GM19351 (cell line): ENCODE data around the gene DNMBP.
"Not testable (repeated sequence)": the region's sequence is repeated elsewhere in the genome, so short reads cannot be mapped to it uniquely, and the experiment has no call there.

ENCODE experiments used
- ATAC-seq: cut with Tn5 transposase; IDR thresholded peaks from one replicate; pipeline ENCODE4 v1.9.1; 2021; ENCODE audit warnings: mild to moderate bottlenecking, moderate library complexity; ENCODE audit not compliant: unreplicated experiment

Gene DNMBP

GRCh38 chr10:99920486-99920885 lies 89.3 kb downstream of the DNMBP start:
- ATAC-seq = no peak

GRCh38 chr10:99917963-99918825 lies 91.6 kb downstream of the DNMBP start:
- ATAC-seq = no peak

GRCh38 chr10:99916776-99917175 lies 93.0 kb downstream of the DNMBP start:
- ATAC-seq = no peak

- no peak for ATAC-seq
Measured at GRCh38 chr10:99915414-99915813, 94.3 kb downstream of the DNMBP start.

- no peak for ATAC-seq
Measured at GRCh38 chr10:99914236-99914635, 95.5 kb downstream of the DNMBP start.

- no peak for ATAC-seq
Measured at GRCh38 chr10:99913831-99914235, 95.9 kb downstream of the DNMBP start.

- ATAC-seq = no peak
Measured at GRCh38 chr10:99912041-99912440, 97.7 kb downstream of the DNMBP start.

- ATAC-seq = no peak
Measured at GRCh38 chr10:99908512-99908911, 101.2 kb downstream of the DNMBP start.

- ATAC-seq = no peak
Measured at GRCh38 chr10:99906470-99906869, 103.3 kb downstream of the DNMBP start.

- ATAC-seq = no peak
Measured at GRCh38 chr10:99905971-99906370, 103.8 kb downstream of the DNMBP start.

GRCh38 chr10:99895867-99896266 lies 113.9 kb downstream of the DNMBP start:
- no peak for ATAC-seq

- ATAC-seq = not testable (repeated sequence)
Measured at GRCh38 chr10:99895066-99895465, 114.7 kb downstream of the DNMBP start.

- ATAC-seq = no peak
Measured at GRCh38 chr10:99894613-99895012, 115.1 kb downstream of the DNMBP start.

- ATAC-seq = no peak
Measured at GRCh38 chr10:99888622-99889021, 121.1 kb downstream of the DNMBP start.

- ATAC-seq = no peak
Measured at GRCh38 chr10:99883523-99883922, 126.2 kb downstream of the DNMBP start.

- ATAC-seq = no peak
Measured at GRCh38 chr10:99881371-99881770, 128.4 kb downstream of the DNMBP start.

GRCh38 chr10:99880080-99880835 lies 129.5 kb downstream of the DNMBP start:
- ATAC-seq = no peak

- no peak for ATAC-seq
Measured at GRCh38 chr10:99875473-99875872, 134.3 kb downstream of the DNMBP start.

- ATAC-seq = no peak
Measured at GRCh38 chr10:99874341-99875085, 135.2 kb downstream of the DNMBP start.

- no peak for ATAC-seq
Measured at GRCh38 chr10:99873846-99874245, 135.9 kb downstream of the DNMBP start.

GRCh38 chr10:99872367-99873162 lies 137.2 kb downstream of the DNMBP start:
- ATAC-seq = no peak
